GM06990 (cell line): Measurements from ENCODE around the gene KCNC1.

ENCODE experiments used
- DNase-seq: peaks from one replicate; pipeline ENCODE4 v3.0.0-alpha.2; 2011; ENCODE audit not compliant: insufficient read length; ENCODE audit errors: extremely low read depth
- H3K27me3 ChIP-seq: replicated peaks from 2 replicates; pipeline ENCODE4 v1.6.0; 2011; ENCODE audit warnings: low read length; ENCODE audit not compliant: control insufficient read depth, insufficient read depth
- H3K36me3 ChIP-seq: 2 replicates; pipeline ENCODE4 v1.5.1; 2011; ENCODE audit warnings: low read length; ENCODE audit not compliant: control insufficient read depth, insufficient read depth
- H3K4me3 ChIP-seq: replicated peaks from 2 replicates; pipeline ENCODE4 v1.5.1; 2011; ENCODE audit warnings: low read depth, mild to moderate bottlenecking, control low read depth, low read length
- TF ChIP-seq, protein P1 (sequence below): IDR thresholded peaks from 2 replicates; pipeline ENCODE4 v1.5.1; 2011; ENCODE audit warnings: low read length, control low read depth, mild to moderate bottlenecking, inconsistent platforms; ENCODE audit not compliant: insufficient read depth, poor library complexity, severe bottlenecking

Gene KCNC1

DNA sequence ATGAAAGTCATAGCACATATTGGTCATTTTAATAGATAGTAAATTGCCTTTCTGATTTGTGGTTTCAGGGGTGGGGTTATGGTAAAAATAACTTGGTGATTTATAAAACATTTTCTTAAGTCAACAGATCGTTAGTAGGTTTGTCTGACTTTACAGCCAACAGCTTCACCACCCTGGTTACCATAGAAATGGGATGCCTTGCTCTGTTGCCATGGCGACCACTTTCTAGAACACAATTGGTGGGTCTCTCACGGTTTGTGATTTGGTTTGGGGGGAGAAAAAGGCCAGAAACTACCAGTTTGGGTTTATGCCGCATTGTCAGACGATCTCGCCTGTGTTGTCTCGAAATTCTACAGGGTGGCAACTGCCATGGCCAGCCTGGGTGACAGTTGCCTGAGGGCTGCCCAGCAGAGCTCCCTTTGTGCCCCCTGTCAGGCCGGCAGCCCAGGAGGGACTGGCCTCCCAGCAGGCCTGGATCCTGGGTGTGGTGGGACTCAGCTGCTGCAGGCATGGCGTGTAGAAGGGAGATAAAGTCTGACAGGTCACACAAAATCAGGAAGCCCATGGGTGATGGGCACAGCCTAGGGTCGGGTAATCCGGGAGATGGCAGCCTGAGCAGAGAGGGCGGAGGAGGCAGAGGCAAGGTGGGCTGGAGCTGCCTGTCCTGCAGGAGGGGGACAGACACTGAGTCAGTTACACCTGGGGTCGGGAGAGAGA lies 30.9 kb downstream of the KCNC1 start:
- TF ChIP-seq, protein P1, sequence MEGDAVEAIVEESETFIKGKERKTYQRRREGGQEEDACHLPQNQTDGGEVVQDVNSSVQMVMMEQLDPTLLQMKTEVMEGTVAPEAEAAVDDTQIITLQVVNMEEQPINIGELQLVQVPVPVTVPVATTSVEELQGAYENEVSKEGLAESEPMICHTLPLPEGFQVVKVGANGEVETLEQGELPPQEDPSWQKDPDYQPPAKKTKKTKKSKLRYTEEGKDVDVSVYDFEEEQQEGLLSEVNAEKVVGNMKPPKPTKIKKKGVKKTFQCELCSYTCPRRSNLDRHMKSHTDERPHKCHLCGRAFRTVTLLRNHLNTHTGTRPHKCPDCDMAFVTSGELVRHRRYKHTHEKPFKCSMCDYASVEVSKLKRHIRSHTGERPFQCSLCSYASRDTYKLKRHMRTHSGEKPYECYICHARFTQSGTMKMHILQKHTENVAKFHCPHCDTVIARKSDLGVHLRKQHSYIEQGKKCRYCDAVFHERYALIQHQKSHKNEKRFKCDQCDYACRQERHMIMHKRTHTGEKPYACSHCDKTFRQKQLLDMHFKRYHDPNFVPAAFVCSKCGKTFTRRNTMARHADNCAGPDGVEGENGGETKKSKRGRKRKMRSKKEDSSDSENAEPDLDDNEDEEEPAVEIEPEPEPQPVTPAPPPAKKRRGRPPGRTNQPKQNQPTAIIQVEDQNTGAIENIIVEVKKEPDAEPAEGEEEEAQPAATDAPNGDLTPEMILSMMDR, result no peak

DNA sequence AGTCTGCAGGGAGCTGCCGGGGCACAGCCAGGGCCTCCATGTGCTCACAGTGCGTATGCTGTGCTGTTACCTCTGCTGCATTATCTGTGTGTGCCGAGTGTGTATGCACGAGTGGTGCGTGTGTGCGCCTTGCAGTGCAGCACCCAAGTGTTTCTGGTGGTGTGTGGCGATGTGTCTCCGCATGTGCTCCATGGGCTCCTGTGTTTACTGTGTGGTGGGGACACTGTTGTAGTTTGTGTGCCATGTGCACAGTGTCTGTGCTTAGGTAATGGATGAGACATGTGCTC lies 31.4 kb downstream of the KCNC1 start:
- Histone ChIP-seq H3K36me3 (no peaks in the 10 kb centered on the region), H3K4me3 (no peak overlapping the region), H3K27me3 (no peaks in the 10 kb centered on the region)
- no peak for DNase-seq
- TF ChIP-seq, protein P1, result no peak

More for the DNA sequence above, 30.9 kb downstream of the KCNC1 start:
- no peaks in the 10 kb centered on the region for H3K36me3 ChIP-seq
- no peaks in the 10 kb centered on the region for H3K27me3 ChIP-seq
- DNase-seq, result no peak
- H3K4me3 ChIP-seq, result no peak overlapping the region

DNA sequence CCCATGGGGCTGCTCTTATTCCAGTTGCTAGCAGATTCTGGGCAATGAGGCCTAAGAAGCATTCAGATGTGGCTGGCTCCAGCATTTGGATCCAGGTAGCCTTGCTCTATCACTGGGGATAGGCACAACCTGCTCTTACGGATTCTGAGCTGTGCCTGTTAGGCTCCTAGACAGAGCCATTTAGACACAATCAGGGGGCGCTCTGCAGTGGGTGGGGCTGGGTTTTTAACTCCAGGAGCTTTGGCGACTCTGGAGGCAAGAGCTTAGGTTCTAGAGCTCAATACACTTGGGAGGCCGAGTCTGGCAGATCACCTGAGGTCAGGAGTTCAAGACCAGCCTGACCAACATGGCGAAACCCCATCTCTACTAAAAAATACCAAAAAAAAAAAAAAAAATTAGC lies 32.0 kb downstream of the KCNC1 start:
- Histone ChIP-seq H3K27me3 (no peaks in the 10 kb centered on the region), H3K36me3 (no peaks in the 10 kb centered on the region), H3K4me3 (no peak overlapping the region)
- TF ChIP-seq, protein P1, result peak; percentile 24
- no peak for DNase-seq

DNA sequence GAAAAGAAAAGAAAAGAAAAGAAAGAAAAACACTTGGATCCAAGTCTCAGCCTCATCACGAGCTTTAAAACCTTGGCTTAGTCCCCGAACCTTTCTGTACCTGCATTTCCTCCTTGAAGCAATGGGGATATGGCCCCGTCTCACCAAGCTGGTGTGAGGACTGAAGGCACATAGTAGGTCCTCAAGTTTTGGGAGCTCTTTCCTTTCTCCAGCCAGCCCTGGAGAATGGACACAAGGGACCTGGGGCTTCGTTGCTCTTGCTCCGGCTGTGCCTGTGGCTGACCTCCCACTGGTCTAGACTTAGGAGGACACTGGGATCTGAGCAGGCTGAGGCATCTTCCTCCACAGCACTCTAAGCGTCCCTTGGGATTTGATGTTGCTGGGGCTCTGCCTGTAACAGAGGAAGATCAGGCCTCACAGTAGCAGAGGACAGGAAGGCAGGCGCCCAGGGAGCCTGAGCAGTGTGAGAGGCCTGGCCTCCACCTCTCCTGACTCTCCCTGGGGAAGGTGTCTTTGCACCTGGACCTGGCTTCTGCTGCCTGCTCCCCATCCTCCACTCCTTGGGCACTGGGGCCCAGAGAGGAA lies 32.8 kb downstream of the KCNC1 start:
- H3K27me3 ChIP-seq, result no peaks in the 10 kb centered on the region
- no peak for DNase-seq
- TF ChIP-seq, protein P1, result no peak

DNA sequence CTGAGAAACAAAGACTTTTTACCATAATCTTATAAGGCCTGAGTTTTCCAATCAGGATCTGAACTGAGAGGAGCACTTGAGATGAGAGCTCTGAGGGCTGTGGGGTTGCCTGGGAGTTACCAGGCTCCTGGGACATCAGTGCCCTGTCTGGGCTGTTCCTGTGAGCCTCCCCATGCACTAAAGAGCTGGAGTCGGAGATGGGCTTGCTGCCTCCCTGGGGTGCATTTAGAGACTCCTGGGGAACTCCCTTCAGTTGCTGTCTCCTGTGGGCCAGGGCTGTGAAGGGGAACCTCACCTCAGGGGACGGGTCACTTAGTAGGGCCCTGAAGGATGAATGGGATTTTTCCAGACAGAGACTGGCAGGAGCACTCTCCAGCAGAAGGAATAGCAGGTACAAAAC lies 33.3 kb downstream of the KCNC1 start:
- TF ChIP-seq, protein P1, result no peak
- no peak overlapping the region for H3K4me3 ChIP-seq

More for the DNA sequence above, 32.8 kb downstream of the KCNC1 start:
- no peak overlapping the region for H3K4me3 ChIP-seq
- no peaks in the 10 kb centered on the region for H3K36me3 ChIP-seq

More for the DNA sequence above, 33.3 kb downstream of the KCNC1 start:
- no peaks in the 10 kb centered on the region for H3K27me3 ChIP-seq
- DNase-seq, result no peak
- no peaks in the 10 kb centered on the region for H3K36me3 ChIP-seq
